NCI-H2107 treated with DMSO at 0.1 percent for 48 hours (cell line): ENCODE measurements around the gene OTOP3.
"Not testable (repeated sequence)": the region's sequence is repeated elsewhere in the genome, so short reads cannot be mapped to it uniquely, and the experiment has no call there.

Source experiments
- DNase-seq: peaks from one replicate; lab custom pipeline; 2025; ENCODE audit not compliant: unreplicated experiment; lab: John Stamatoyannopoulos, UW

OTOP3 gene

GRCh38 chr17:74959826-74960515 lies 24.3 kb downstream of the OTOP3 start:
- DNase-seq: no peak

GRCh38 chr17:74960570-74961342 lies 25.1 kb downstream of the OTOP3 start:
- DNase-seq: no peak

GRCh38 chr17:74961657-74962350 lies 26.1 kb downstream of the OTOP3 start:
- DNase-seq: peak; percentile 84

DNA sequence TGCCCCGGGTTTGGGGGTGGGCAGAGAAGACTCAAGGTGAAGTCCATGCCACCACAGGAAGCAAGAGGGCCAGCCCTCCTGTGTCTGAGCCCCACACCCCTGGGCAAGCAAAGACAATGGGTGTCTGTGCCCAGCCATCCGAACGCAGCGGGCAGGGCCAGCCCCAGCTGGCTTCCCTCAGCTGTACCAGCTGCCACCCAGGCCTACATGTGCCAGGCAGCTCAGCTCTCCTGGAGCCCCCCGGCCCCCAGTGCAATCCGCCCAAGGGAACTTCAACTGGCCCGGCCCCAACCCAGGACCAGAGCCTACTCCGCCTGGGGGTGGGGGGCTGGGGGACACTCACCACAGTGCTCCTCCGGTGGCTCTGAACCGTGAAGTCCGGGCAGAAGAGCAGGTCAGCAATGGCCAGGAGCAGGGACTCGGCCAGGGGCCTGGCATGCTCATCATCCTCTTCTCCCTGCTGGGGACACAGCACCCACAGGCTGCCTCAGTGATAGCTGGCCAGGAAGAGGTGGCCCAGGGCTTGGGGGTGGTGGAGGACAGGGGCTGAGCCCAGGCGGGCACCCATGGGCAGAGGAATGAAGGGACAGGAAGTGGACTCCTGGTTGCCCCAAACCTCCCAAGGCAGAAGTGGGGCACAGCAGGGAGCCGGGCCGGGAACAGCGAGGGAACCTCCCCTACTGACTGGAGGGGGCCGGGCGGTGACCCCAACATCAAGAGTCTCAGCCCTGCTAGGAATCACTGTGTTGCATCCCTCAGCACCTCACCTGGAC lies 27.1 kb downstream of the OTOP3 start:
- DNase-seq: no peak

GRCh38 chr17:74963656-74964055 lies 28.0 kb downstream of the OTOP3 start:
- DNase-seq: no peak

DNA sequence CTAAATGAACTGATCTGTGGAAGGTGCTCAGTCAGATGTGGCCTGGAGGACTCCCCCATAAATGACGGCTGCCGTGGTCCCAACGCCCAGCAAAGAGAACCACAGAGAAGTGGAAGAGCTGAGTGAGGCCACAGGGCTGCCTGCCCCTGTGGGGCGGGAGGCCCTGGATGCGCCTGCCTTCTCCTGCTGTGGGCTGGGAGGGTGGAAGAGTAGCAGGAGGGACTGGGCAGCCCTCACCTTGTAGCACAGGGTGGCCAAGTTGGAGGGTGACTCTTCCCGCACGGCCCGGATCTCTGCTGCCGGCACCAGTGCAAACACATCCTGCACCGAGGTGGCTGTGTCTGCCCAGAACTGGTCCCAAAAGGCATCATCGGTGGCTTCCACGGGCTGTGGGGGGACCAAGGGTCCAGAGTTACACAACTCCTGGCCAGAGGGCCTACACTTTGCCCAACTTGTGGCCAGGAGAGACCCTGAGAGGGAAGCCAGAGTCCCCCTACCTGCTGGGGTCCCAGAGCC lies 28.6 kb downstream of the OTOP3 start:
- no peak for DNase-seq

DNA sequence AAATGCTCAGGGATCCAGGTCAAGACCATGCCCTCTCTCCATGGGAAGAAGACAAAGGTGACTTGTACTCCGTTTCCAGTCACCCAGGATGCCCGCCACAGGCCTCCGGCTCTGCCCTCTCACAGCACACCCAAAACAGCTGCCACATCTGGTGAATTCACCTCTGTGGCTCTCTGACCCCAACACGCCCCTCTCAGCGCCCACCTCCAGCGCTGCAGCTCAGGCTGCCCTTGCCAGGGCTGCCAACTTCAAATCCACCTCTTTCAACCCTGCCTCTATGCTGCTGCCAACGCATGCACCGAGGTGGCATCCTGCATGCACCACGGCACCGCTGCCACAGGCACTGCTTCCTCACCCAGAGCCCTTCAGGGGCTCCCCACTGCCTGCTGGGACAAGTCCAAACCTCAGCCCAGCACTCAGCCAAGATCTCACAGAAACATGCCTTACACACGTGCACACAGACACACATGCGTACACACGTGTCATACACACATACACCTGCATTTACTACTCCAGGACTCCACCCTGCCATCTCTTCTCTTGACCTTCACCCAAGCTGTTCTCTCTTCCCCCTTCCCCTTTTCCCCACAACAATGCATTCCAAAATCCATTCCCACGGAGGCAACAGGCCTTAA lies 29.4 kb downstream of the OTOP3 start:
- DNase-seq: no peak

DNA sequence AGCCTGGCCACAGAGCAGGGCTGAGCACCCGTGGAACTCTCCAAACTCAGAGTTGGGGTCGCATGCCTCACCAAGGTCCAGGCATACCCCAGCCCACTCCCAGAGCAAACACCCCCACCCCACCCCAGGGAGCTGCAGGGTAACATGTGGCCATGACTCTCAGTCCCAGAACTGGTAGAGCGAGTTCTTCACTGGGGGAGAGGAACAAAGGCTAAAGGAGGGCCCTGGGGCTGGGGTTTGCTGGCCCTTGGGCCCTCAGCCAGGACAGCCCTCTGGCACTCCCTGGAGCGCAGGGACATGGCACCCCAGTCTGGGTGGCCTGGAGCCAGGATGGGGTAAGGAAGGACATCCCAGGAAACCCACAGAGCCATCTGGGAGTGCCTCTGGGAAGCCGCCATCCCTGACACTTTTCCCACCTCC lies 32.7 kb downstream of the OTOP3 start:
- DNase-seq: no peak

DNA sequence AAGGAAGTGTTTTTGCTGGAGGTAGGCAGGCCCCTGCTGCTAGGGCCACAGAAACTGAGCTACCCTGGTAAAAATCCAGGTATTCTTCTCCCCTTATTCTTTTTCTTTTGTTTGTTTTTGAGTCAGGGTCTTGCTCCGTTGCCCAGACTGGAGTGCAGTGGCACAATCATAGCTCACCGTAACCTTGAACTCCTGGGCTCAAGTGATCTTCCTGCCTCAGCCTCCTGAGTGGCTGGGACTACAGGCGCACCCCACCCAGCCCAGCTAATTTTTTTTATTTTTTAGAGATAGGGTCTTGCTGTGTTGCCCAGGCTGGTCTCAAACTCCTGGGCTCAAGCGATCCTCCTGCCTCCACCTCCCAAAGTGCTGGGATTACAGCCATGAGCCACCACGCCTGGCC lies 33.8 kb downstream of the OTOP3 start:
- not testable (repeated sequence) for DNase-seq

DNA sequence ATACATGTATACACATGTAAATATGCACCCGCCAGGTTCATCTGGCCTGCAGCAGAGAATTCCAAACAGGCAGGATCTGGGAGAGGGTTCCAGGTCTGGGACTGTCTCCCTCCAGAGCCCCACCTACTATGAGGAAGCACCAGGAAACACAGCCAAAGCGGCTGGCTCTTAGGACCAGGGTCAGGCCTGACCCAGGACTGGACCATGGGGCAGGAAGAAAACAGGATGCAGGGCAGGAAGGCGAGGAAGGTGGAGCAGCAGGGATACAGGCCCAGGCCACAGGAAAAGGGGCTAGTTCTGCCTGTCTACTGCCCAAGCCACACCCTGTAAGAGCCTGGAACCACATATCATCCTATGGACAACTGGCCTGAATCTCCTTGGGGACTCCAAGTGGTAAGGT lies 34.7 kb downstream of the OTOP3 start:
- DNase-seq: no peak

DNA sequence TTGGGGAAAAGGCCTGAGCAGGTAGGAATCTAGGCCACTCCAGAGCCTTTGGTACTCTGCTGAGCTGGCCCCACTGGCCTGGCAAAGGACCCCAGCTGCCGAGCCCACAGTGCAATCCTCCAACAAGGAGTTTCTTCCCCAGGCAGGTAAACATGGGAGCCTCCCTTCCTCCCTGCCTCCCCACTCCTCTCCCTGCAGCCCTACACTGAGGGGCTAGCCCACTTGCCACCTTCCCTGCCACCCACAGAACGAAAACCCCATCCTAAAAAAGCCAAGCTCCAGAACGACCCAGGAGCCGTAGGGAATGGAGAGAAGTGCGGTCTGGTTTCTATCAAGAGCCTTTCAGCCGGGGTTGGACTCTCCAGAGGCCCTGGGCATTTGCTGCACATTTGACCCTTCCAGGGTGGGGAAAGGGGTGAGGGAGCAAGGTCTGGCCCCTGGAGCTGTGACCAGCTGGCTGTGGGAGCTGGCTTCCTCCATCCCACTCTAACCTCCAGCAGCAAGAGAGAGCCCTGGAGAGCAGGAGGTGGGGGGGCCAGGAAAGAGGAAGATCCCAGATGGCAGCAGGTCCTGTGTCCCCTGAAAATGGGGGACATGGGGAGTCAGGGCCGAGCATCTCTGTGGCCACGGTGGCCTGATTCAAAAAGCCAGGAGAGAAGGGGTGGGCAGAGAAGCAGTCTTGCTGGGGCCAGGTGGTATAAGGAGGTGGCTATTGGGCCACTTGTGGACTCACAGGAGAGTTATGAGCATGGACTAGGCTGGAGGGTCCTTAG lies 35.6 kb downstream of the OTOP3 start:
- no peak for DNase-seq

DNA sequence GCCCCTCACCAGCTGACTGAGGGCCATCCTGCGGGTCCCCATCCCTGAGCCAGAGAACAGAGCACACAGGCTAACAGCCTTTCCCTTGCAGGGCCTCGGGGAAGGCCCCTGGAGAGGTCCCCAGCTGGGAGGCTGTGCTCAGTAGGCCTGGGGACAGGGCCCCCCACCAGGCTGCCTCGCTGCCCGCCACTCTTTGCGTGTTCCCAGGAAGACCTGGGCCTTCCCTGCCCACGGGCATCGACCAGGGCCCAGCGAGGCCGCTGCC lies 36.1 kb downstream of the OTOP3 start:
- DNase-seq: no peak

DNA sequence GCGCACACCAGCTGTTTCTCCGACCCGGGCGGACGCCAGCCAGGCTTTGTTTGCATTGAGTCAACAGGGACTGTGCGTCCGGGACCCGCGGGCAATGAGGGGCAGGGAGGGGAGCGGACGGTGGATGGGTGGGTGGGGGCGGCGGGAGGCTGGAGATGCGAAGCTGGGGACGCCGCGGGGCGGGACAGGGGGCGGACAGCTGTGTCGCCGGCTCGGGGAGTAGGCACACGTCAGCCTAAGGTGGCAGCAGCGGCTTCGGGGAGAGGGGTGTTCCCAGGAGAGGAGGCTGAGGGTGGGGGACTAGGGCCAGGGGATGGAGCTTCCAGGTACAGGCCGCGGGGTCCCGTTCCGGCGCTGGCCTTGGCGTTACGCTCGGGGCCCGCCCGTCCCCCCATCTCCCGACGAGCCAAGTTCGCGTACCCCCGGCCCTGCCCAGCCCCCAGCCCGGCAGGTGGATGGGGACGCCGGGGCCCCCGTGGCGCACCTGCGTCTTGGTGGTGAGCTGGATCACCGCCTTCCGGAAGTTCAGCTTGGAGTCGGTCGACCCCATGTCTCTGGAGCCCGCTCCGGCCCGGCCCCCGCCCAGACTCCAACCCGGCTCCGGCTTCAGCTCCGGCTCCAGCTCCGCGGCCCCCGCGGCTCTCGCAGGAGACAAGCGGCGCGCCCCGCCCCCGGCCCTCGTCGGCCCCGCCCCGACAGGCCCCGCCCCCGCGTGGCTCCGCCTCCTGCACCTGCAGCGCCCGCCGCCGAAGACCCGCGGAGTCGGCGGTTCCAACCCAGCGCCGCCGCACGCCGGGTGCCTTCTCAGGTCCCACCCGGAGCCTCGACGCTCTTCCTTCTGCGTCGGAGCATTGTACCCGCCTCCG lies 36.6 kb downstream of the OTOP3 start, which contains the start of gene HID1:
TSS of gene HID1 (minus strand) at position 653 of the 866 bp plus-strand sequence. CDS start at position 550, 103 bp downstream.
- DNase-seq: peak; percentile 6

- DNase-seq: no peak
Measured at GRCh38 chr17:74972973-74973328, 37.3 kb downstream of the OTOP3 start.

GRCh38 chr17:74975943-74976342 lies 40.2 kb downstream of the OTOP3 start:
- no peak for DNase-seq

DNA sequence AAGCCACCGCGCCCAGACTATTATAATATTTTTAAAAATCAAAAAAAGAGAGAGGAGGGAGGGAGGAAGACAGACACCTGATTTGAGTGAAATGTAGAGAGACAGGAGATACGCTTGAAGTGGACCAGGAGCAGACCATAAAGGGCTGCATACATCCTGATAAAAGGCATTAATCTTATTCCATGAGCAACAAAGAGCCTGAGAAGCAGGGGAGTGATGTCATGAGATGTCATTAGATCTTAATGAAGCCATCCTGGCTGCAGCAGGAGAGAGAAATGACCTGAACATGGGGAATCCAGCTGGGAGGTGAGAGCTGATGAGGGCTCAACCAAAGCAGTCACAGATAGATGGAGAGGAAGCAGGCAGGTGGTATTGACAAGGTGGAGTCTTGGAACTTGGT lies 42.1 kb downstream of the OTOP3 start:
- no peak for DNase-seq

- DNase-seq: no peak
Measured at GRCh38 chr17:74978240-74978639, 42.5 kb downstream of the OTOP3 start.

- no peak for DNase-seq
Measured at GRCh38 chr17:74979408-74980146, 43.9 kb downstream of the OTOP3 start.
